Measurements from ENCODE around the gene STX1A.

The STX1A gene

GRCh38 chr7:73698410-73698809 lies 21.1 kb downstream of the STX1A start:
- Histone ChIP-seq H3K27ac (ENCODE audit: extremely low read depth, low read depth, low read length) (no peak overlapping the region), H3K9me3 (ENCODE audit: control insufficient read depth, insufficient read depth, low read depth, low read length) (no peaks in the 10 kb centered on the region), H3K4me1 (ENCODE audit: control insufficient read depth, insufficient read depth, low read length) (no peaks in the 10 kb centered on the region), H3K4me3 (ENCODE audit: low read depth, low read length) (no peak overlapping the region), H3K36me3 (ENCODE audit: control insufficient read depth in 2 of 2, insufficient read depth in 1 of 2, low read length in 2 of 2) (peaks cover 4 to 83% of the 10 kb centered on the region in 2 experiments; a peak in 2 of 3 replicates)
- CTCF ChIA-PET: interaction anchor here (0.6 to 0.9 kb wide), 3 partner anchors 27 to 157 kb away, joined by 3 to 4 read pairs (median 3); no protein-coding TSS in a partner anchor
- POLR2A ChIA-PET: interaction anchor here (0.6 kb wide), 1 partner anchor 76 kb away, joined by 5 read pairs; no protein-coding TSS in a partner anchor
- no peak for TF ChIP-seq ZNF366 (tag by site-specific recombination; conservative IDR thresholded peaks at IDR 0.05)
- TF ChIP-seq ZBTB17 (tag by site-specific recombination; IDR thresholded peaks at IDR 0.05): no peak
- TF ChIP-seq ZFP41 (tag by site-specific recombination; IDR thresholded peaks at IDR 0.05; ENCODE audit: borderline replicate concordance): no peak
- no peak for TF ChIP-seq ZNF571 (tag by site-specific recombination; IDR thresholded peaks at IDR 0.05)
- TF ChIP-seq MEIS1 (CRISPR knock-in tag; IDR thresholded peaks at IDR 0.05; ENCODE audit: borderline replicate concordance): no peak
- TF ChIP-seq WT1 (tag by site-specific recombination; IDR thresholded peaks at IDR 0.05): no peak
- no peak for TF ChIP-seq GFI1B (tag by site-specific recombination; IDR thresholded peaks at IDR 0.05)
- no peak for TF ChIP-seq BCL11B (tag by site-specific recombination; IDR thresholded peaks at IDR 0.05; ENCODE audit: low read depth)
- no peak for TF ChIP-seq ATF2 (tag by site-specific recombination; IDR thresholded peaks at IDR 0.05; ENCODE audit: low read depth)
- no peak for TF ChIP-seq ZNF10 (tag by site-specific recombination; IDR thresholded peaks at IDR 0.05)
- no peak for TF ChIP-seq PATZ1 (tag by site-specific recombination; IDR thresholded peaks at IDR 0.05)
- TF ChIP-seq ZNF660 (tag by site-specific recombination; IDR thresholded peaks at IDR 0.05): no peak
- TF ChIP-seq ZBTB26 (tag by site-specific recombination; optimal IDR thresholded peaks at IDR 0.05): no peak
- TF ChIP-seq ZNF580 (tag by site-specific recombination; IDR thresholded peaks at IDR 0.05): no peak
- no peak for TF ChIP-seq SALL2 (tag by site-specific recombination; IDR thresholded peaks at IDR 0.05; ENCODE audit: borderline replicate concordance)
- no peak for TF ChIP-seq ZNF138 (tag by site-specific recombination; IDR thresholded peaks at IDR 0.05; ENCODE audit: borderline replicate concordance)
- TF ChIP-seq ZNF23 (tag by site-specific recombination; IDR thresholded peaks at IDR 0.05; ENCODE audit: borderline replicate concordance): no peak
- no peak for TF ChIP-seq ZNF280D (tag by site-specific recombination; IDR thresholded peaks at IDR 0.05)
- TF ChIP-seq ZBTB49 (tag by site-specific recombination; IDR thresholded peaks at IDR 0.05; ENCODE audit: low read depth): no peak
- TF ChIP-seq YY1 (tag by site-specific recombination; IDR thresholded peaks at IDR 0.05): no peak

All from HEK293 (cell line).